A549 (cell line): ENCODE measurements around the gene DVL2. TPM values are rescaled to one million over a fixed set of nuclear protein-coding genes. Genes with fewer than 3 reads are reported as not detected.

Source experiments
- ATAC-seq, 2 experiments: fragments of 200-7000 bp in 1 of 2; fragments of >200 bp in 1 of 2; cut with Nextera tagmentation in 1 of 2; cut with Tn5 transposase in 1 of 2; 3 replicates each; pipeline versions ENCODE4 v1.8.0 to v1.9.1; 2018 to 2020; ENCODE audit warnings: mild to moderate bottlenecking in 1 of 2, moderate library complexity in 1 of 2
- CTCF ChIA-PET: fragments of 300-600 bp; sonication (Branson Sonifier 250); formaldehyde crosslinking; extraction: SDS; loops from one replicate; lab custom pipeline; 2021; ENCODE audit warnings: antibody characterized with exemption, inconsistent platforms; lab: Yijun Ruan, JAX
- POLR2A ChIA-PET: fragments of 350-600 bp; formaldehyde crosslinking; extraction: SDS; loops from one replicate; lab custom pipeline; 2021; ENCODE audit warnings: antibody characterized with exemption, inconsistent platforms; lab: Yijun Ruan, JAX
- DNase-seq, 2 experiments: peaks; one replicate each; pipeline versions ENCODE4 v3.0.0 to v3.0.0-alpha.2; 2011 to 2016; ENCODE audit warnings: low read depth in 1 of 2, low spot score in 1 of 2
- FAIRE-seq: peaks from 2 replicates; lab custom pipeline; 2011; peaks lifted over from hg19 to GRCh38; lab: Jason Lieb, UNC
- H3K27ac ChIP-seq, 2 experiments: fragments of >200 bp; sonication (Bioruptor Twin); formaldehyde crosslinking; 3 replicates each; pipeline ENCODE4 v1.5.1; 2016 to 2017
- H3K4me1 ChIP-seq: fragments of >200 bp; sonication (Bioruptor Twin); formaldehyde crosslinking; 3 replicates; pipeline ENCODE4 v1.6.1; 2016
- H3K4me2 ChIP-seq: fragments of >200 bp; sonication (Bioruptor Twin); formaldehyde crosslinking; 3 replicates; pipeline ENCODE4 v1.6.1; 2016
- H3K4me3 ChIP-seq: fragments of >200 bp; sonication (Bioruptor Twin); formaldehyde crosslinking; 3 replicates; pipeline ENCODE4 v1.5.1; 2016
- H3K9me3 ChIP-seq: fragments of >200 bp; sonication (Bioruptor Twin); formaldehyde crosslinking; 3 replicates; pipeline ENCODE4 v1.6.1; 2016
- CHD4 ChIP-seq: fragments of 200-600 bp; sonication (generic); IDR thresholded peaks from 2 replicates; pipeline ENCODE4 v1.6.1; 2016; ENCODE audit warnings: antibody characterized with exemption, mild to moderate bottlenecking, borderline replicate concordance
- EHMT2 ChIP-seq: fragments of 200-600 bp; sonication (generic); IDR thresholded peaks from 2 replicates; pipeline ENCODE4 v1.6.1; 2016; ENCODE audit warnings: antibody characterized with exemption, low read depth, mild to moderate bottlenecking, moderate library complexity
- ELK1 ChIP-seq: fragments of 150-350 bp; IDR thresholded peaks from 2 replicates; pipeline ENCODE4 v1.6.1; 2014; ENCODE audit warnings: low read depth, mild to moderate bottlenecking, low read length
- HMGXB4 ChIP-seq: fragments of 250-450 bp; sonication (Bioruptor Pico); IDR thresholded peaks from 2 replicates; pipeline ENCODE4 v1.5.0; 2021; ENCODE audit warnings: mild to moderate bottlenecking, moderate library complexity, borderline replicate concordance
- JUNB ChIP-seq: fragments of >200 bp; sonication (Bioruptor Twin); formaldehyde crosslinking; IDR thresholded peaks from 2 replicates; pipeline ENCODE4 v1.6.1; 2016
- MAFK ChIP-seq: fragments of 450-650 bp; IDR thresholded peaks from 2 replicates; pipeline ENCODE4 v1.6.1; 2014; ENCODE audit not compliant: partially characterized antibody
- POLR2A ChIP-seq: IDR thresholded peaks from 2 replicates; pipeline ENCODE4 v1.6.1; 2012; ENCODE audit warnings: mild to moderate bottlenecking, low read length
- SMC3 ChIP-seq: fragments of >200 bp; sonication (Bioruptor Twin); formaldehyde crosslinking; IDR thresholded peaks from 3 replicates; pipeline ENCODE4 v1.6.1; 2018; ENCODE audit warnings: inconsistent platforms
- TP53 ChIP-seq: fragments of 250-450 bp; sonication (Bioruptor Pico); IDR thresholded peaks from 2 replicates; pipeline ENCODE4 v1.5.0; 2021; ENCODE audit warnings: mild to moderate bottlenecking, moderate library complexity
- ZNF302 ChIP-seq: fragments of 250-450 bp; sonication (Bioruptor Pico); IDR thresholded peaks from 2 replicates; pipeline ENCODE4 v1.9.0; 2021; ENCODE audit warnings: inconsistent platforms, mild to moderate bottlenecking, moderate library complexity
- WGBS: methylation state at CpG from one replicate; pipeline ENCODE4 v1.1.6; 2017; ENCODE audit errors: missing lambda C conversion rate; 5-methylcytosine and 5-hydroxymethylcytosine counted together
- polyA plus RNA-seq, 4 experiments: library from polyadenylated mRNA; depleted of rRNA in 3 of 4; stranded (reverse); fragments of >200 nt; fragmentation: RNase III in 1 of 4; extraction: RNeasy Plus Mini Kit Qiagen cat#74134 plus additional on column Dnase treatment in 1 of 4; gene quantifications; 2 replicates in 3 of 4; 3 replicates in 1 of 4; pipeline ENCODE4 v1.2.3, GENCODE V29; 2011 to 2017
- TF ChIP-seq, protein P1 (sequence below): fragments of 200-600 bp; sonication (generic); IDR thresholded peaks from 2 replicates; pipeline ENCODE4 v1.6.1; 2016; ENCODE audit warnings: antibody characterized with exemption, mild to moderate bottlenecking, moderate library complexity

Gene DVL2
- polyA plus RNA-seq, 2 of the 4 experiments (the other 2 are of a cell fraction) = 5.7 to 40.4 TPM

GRCh38 chr17:7262192-7262934 is 28.0 kb upstream of the DVL2 start, which contains the start of gene CLDN7:
Gene CLDN7, minus strand, starts transcription at chr17:7262478. Its CDS starts 435 bp downstream, at chr17:7262043.
- H3K9me3 ChIP-seq = no peaks in the 10 kb centered on the region
- DNase-seq = no peak
- TF ChIP-seq TP53 (CRISPR knock-in tag) = no peak
- TF ChIP-seq EHMT2 = no peak
- TF ChIP-seq SMC3 = no peak
- no peak for TF ChIP-seq CHD4
- TF ChIP-seq, protein P1, sequence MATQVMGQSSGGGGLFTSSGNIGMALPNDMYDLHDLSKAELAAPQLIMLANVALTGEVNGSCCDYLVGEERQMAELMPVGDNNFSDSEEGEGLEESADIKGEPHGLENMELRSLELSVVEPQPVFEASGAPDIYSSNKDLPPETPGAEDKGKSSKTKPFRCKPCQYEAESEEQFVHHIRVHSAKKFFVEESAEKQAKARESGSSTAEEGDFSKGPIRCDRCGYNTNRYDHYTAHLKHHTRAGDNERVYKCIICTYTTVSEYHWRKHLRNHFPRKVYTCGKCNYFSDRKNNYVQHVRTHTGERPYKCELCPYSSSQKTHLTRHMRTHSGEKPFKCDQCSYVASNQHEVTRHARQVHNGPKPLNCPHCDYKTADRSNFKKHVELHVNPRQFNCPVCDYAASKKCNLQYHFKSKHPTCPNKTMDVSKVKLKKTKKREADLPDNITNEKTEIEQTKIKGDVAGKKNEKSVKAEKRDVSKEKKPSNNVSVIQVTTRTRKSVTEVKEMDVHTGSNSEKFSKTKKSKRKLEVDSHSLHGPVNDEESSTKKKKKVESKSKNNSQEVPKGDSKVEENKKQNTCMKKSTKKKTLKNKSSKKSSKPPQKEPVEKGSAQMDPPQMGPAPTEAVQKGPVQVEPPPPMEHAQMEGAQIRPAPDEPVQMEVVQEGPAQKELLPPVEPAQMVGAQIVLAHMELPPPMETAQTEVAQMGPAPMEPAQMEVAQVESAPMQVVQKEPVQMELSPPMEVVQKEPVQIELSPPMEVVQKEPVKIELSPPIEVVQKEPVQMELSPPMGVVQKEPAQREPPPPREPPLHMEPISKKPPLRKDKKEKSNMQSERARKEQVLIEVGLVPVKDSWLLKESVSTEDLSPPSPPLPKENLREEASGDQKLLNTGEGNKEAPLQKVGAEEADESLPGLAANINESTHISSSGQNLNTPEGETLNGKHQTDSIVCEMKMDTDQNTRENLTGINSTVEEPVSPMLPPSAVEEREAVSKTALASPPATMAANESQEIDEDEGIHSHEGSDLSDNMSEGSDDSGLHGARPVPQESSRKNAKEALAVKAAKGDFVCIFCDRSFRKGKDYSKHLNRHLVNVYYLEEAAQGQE = no peak
- TF ChIP-seq ZNF302 = no peak
- TF ChIP-seq JUNB = no peak
- TF ChIP-seq HMGXB4 (CRISPR knock-in tag) = no peak
- H3K4me2 ChIP-seq = peak within 1 kb of the TSS; percentile 79
- FAIRE-seq = no peak
- H3K4me3 ChIP-seq = no peak within 1 kb of the TSS
- H3K4me1 ChIP-seq = peaks cover 65% of the 10 kb centered on the region
- ATAC-seq = no peak
- WGBS = 90% methylated on average over 64 of the region's 64 CpGs
- H3K27ac ChIP-seq = peak within 1 kb of the TSS; percentile 73 to 83
- CTCF ChIA-PET = interaction anchor here (1.1 to 4.3 kb wide), 4 partner anchors 18 to 34 kb away, joined by 3 to 52 read pairs (median 4); partner anchors contain the start of gene SLC2A4
- POLR2A ChIA-PET = no interaction called here

DNA sequence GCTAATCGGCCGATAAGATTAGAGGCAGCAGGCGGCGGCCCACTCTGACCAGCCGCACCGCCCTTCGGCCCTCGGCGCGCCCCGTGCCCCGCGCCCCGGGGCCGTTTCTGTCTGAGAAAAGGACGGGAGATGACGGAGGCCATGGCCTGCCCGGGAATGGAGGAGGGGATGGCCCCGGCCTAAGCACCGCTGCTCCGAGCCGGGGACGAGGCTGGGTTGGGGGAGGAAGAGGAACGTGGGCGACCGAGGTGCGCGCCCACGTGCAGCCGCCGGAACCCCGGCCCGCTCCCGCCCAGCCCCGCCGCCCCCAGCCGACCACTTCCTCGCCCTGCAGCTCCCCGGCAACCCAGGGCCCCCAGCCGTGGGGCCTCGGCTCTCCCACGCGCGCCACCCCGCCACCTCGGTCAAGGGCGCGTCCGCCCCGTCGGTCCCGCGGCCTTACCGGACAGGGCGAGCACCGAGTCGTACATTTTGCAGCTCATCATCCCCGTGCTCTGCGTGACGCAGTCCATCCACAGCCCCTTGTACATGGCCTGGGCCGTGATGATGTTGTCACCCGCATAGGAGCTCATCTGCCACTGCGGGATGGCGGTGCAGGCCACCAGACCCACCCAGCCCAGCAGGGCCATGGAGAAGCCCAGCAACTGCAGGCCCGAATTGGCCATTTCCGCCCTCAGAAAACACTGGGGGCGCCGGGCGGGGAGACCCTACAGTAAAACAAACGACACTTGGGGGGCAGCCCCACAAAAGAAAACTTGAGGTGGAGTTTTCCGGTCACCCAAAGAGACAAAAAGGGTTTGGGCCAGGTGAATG is 27.3 kb upstream of the DVL2 start:
- 94% methylated on average over 65 of the region's 71 CpGs for WGBS
- POLR2A ChIA-PET = no interaction called here
- H3K4me3 ChIP-seq = no peak overlapping the region
- TF ChIP-seq POLR2A (no peak), MAFK (no peak), ELK1 (no peak)
- TF ChIP-seq, all 56 proteins: peak for 0
- no peak overlapping the region; a peak in 1 of 6 replicates for H3K27ac ChIP-seq
- no peak overlapping the region for H3K4me2 ChIP-seq
- DNase-seq = no peak
- peaks cover 57% of the 10 kb centered on the region for H3K4me1 ChIP-seq
- no peak for FAIRE-seq
- ATAC-seq = no peak
- no peaks in the 10 kb centered on the region for H3K9me3 ChIP-seq
- CTCF ChIA-PET = interaction anchor here (1.2 kb wide), 1 partner anchor 35 kb away, joined by 4 read pairs; no protein-coding TSS in a partner anchor
